ENCODE results near the gene LTV1. TPM values are rescaled to one million over a fixed set of nuclear protein-coding genes. Genes with fewer than 3 reads are reported as not detected.
"Not testable (repeated sequence)": the region's sequence is repeated elsewhere in the genome, so short reads cannot be mapped to it uniquely, and the experiment has no call there.

Gene LTV1
- total RNA-seq = 26.6 and 26.9 TPM in 2 replicates
- polyA plus RNA-seq = 3.0 and 5.2 TPM in 2 replicates
- polyA plus RNA-seq (2011; cell fraction: cytosol; rRNA removed) = 12.3 and 14.2 TPM in 2 replicates
- polyA plus RNA-seq (2011; cell fraction: nucleus; rRNA removed) = 25.6 and 39.9 TPM in 2 replicates
- 22.9 and 39.3 TPM in 2 replicates for polyA plus RNA-seq (2012)
- 5.4 and 5.5 TPM in 2 replicates for polyA minus RNA-seq
- 6.9 TPM for polyA minus RNA-seq (2011; cell fraction: cytosol; rRNA and poly(A)+ RNA removed)
- polyA minus RNA-seq (2011; cell fraction: nucleus; rRNA and poly(A)+ RNA removed) = 7.3 and 9.7 TPM in 2 replicates
- percentile 93 among the genes with signal in this experiment for Bru-seq, nascent RNA
- BruChase-seq, experiment 1, labeled RNA remaining after a 6-hour chase = percentile 82 among the genes with signal in this experiment
- BruChase-seq, experiment 2, labeled RNA remaining after a 2-hour chase = percentile 84 among the genes with signal in this experiment
- long read RNA-seq, transcript LTV1-201 (11 exons, 1,847 nt) = major isoform, 81 of 91 reads
- long read RNA-seq, partial matches to known transcripts = 7 of 91 reads
- long read RNA-seq, other reads (novel, unspliced or antisense) = 3 of 91 reads

- peaks cover 9% of the 10 kb centered on the region for H3K4me1 ChIP-seq (ENCODE audit: control insufficient read depth, extremely low read depth, insufficient read depth, low read length)
- no peaks in the 10 kb centered on the region for H3K9me3 ChIP-seq (replicated peaks; ENCODE audit: control insufficient read depth, insufficient read depth, low read length)
- peaks cover 27% of the 10 kb centered on the region for H3K79me2 ChIP-seq (ENCODE audit: control insufficient read depth, insufficient read depth, low read length)
- peak within 1 kb of the TSS; percentile 90 for H3K27ac ChIP-seq (ENCODE audit: insufficient read depth, low read depth, low read length)
- H3K9me1 ChIP-seq (replicated peaks; ENCODE audit: control insufficient read depth, extremely low read depth, insufficient read depth, low read length) = no peaks in the 10 kb centered on the region
- DNase-seq (ENCODE audit: low read depth, low spot score) = peak; percentile 97
- ChIA-PET CTCF (interaction anchor here (0.6 to 4.2 kb wide), 13 partner anchors 15 to 267 kb away, joined by 3 to 40 read pairs (median 4); no protein-coding TSS in a partner anchor), POLR2A (interaction anchor here (1.0 to 1.4 kb wide), 3 partner anchors 21 to 268 kb away, joined by 3 to 11 read pairs (median 4); partner anchors contain the start of gene PHACTR2)
- intact Hi-C loops (cut with micrococcal nuclease) (loop anchor here (1.0 to 2.0 kb wide), 5 partner anchors 21 to 268 kb away; no protein-coding TSS in a partner anchor), dilution Hi-C loops (cut with MboI; ENCODE audit: extremely low pct_ligation_motif_present, low sequenced_read_pairs) (no loop called here)
- H3K4me3 ChIP-seq (replicated peaks in 1 of 3; ENCODE audit: insufficient read depth in 1 of 3, low read depth in 1 of 3, low read length in 3 of 3) = peak within 1 kb of the TSS; percentile 46 to 82 (median 49)
- no TSS peak for BruUV-seq (replicated peaks)
- TF ChIP-seq FOS (IDR thresholded peaks at IDR 0.05; ENCODE audit: borderline replicate concordance, insufficient read depth, low read length) = no peak
- peak; percentile 92 for TF ChIP-seq POLR2A (IDR thresholded peaks at IDR 0.05; ENCODE audit: low read depth, low read length)
- TF ChIP-seq GATA2 (IDR thresholded peaks at IDR 0.05; ENCODE audit: insufficient read depth, insufficient read length, low read depth, low read length) = no peak
- TF ChIP-seq POLR2AphosphoS5 (IDR thresholded peaks at IDR 0.05; ENCODE audit: insufficient read depth, low read depth, low read length) = peak; percentile 75
- no peak for TF ChIP-seq CTCF (IDR thresholded peaks at IDR 0.05; ENCODE audit: extremely low read depth in 1 of 2, insufficient read depth in 1 of 2, low read depth in 1 of 2, low read length in 2 of 2)
- TF ChIP-seq MYC (IDR thresholded peaks at IDR 0.05; ENCODE audit: low read depth, low read length) = peak; percentile 89
- TF ChIP-seq EZH2 (IDR thresholded peaks at IDR 0.05; ENCODE audit: borderline replicate concordance, low read depth, low read length, severe bottlenecking) = no peak
- no peak for TF ChIP-seq JUN (IDR thresholded peaks at IDR 0.05; ENCODE audit: borderline replicate concordance, insufficient read depth, insufficient read length, low read depth)
- peak; percentile 92 for TF ChIP-seq MAX (IDR thresholded peaks at IDR 0.05; ENCODE audit: insufficient read depth, insufficient read length)
- peak within 1 kb of the TSS; percentile 94 for H3K4me2 ChIP-seq (ENCODE audit: insufficient read depth, low read length)
- H3K36me3 ChIP-seq (ENCODE audit: control insufficient read depth in 2 of 2, extremely low read depth in 1 of 2, insufficient read depth in 2 of 2, low read length in 2 of 2) = peaks cover 13 to 21% of the 10 kb centered on the region in 2 experiments
- peak within 1 kb of the TSS; percentile 89 for H2AFZ ChIP-seq (ENCODE audit: low read depth, low read length)
- no peaks in the 10 kb centered on the region for H3K27me3 ChIP-seq (ENCODE audit: control insufficient read depth in 2 of 2, insufficient read depth in 2 of 2, low read length in 2 of 2)
- no peaks in the 10 kb centered on the region for H4K20me1 ChIP-seq (replicated peaks; ENCODE audit: control insufficient read depth, extremely low read depth, insufficient read depth, low read length)
- FAIRE-seq = peak; percentile 97
- peak within 1 kb of the TSS; percentile 91 for H3K9ac ChIP-seq (replicated peaks; ENCODE audit: extremely low read depth, insufficient read depth, low read length)
These were observed at the start of gene LTV1 for GRCh38 chr6:143842902-143843676. TSS of gene LTV1 (plus strand) at chr6:143843338. CDS start at chr6:143843478, 140 bp downstream.

GRCh38 chr6:143796551-143796950 is 46.6 kb upstream of the LTV1 start:
- POLR2A ChIA-PET = not testable (repeated sequence)

More at GRCh38 chr6:143796551-143796950, 46.6 kb upstream of the LTV1 start:
- H3K9me3 ChIP-seq (replicated peaks; ENCODE audit: control insufficient read depth, insufficient read depth, low read length); CTCF ChIA-PET; H3K4me3 ChIP-seq (replicated peaks in 1 of 3; ENCODE audit: insufficient read depth in 1 of 3, low read depth in 1 of 3, low read length in 3 of 3); H2AFZ ChIP-seq (ENCODE audit: low read depth, low read length); H3K9me1 ChIP-seq (replicated peaks; ENCODE audit: control insufficient read depth, extremely low read depth, insufficient read depth, low read length); FAIRE-seq; intact Hi-C loops (cut with micrococcal nuclease); H3K27ac ChIP-seq (ENCODE audit: insufficient read depth, low read depth, low read length); H3K9ac ChIP-seq (replicated peaks; ENCODE audit: extremely low read depth, insufficient read depth, low read length); BruUV-seq (replicated peaks); H3K36me3 ChIP-seq (ENCODE audit: control insufficient read depth in 2 of 2, extremely low read depth in 1 of 2, insufficient read depth in 2 of 2, low read length in 2 of 2); H3K27me3 ChIP-seq (ENCODE audit: control insufficient read depth in 2 of 2, insufficient read depth in 2 of 2, low read length in 2 of 2); H3K79me2 ChIP-seq (ENCODE audit: control insufficient read depth, insufficient read depth, low read length); dilution Hi-C loops (cut with MboI; ENCODE audit: extremely low pct_ligation_motif_present, low sequenced_read_pairs); H3K4me2 ChIP-seq (ENCODE audit: insufficient read depth, low read length); DNase-seq (ENCODE audit: low read depth, low spot score); H4K20me1 ChIP-seq (replicated peaks; ENCODE audit: control insufficient read depth, extremely low read depth, insufficient read depth, low read length); H3K4me1 ChIP-seq (ENCODE audit: control insufficient read depth, extremely low read depth, insufficient read depth, low read length): not testable (repeated sequence)

All from endothelial cell of umbilical vein (primary cell).